Lower leg skin (tissue), 4 donors: ENCODE data around the gene TIMM10B. TPM values are rescaled to one million over a fixed set of nuclear protein-coding genes. Genes with fewer than 3 reads are reported as not detected.

ENCODE experiments used
- DNase-seq, 2 donors: peaks; one replicate each; pipeline ENCODE4 v3.0.0-alpha.2; 2019; ENCODE audit warnings: low spot score in 2 of 2
- H3K4me3 ChIP-seq: fragments of 200-600 bp; sonication (generic); 2 replicates; pipeline ENCODE4 v1.5.1; 2017; ENCODE audit warnings: mild to moderate bottlenecking, low read depth; ENCODE audit not compliant: poor library complexity, severe bottlenecking
- POLR2A ChIP-seq, 2 donors: fragments of 450-650 bp; IDR thresholded peaks; one replicate each; pipeline ENCODE4 v1.6.1; 2016 to 2017; ENCODE audit warnings: antibody characterized with exemption in 2 of 2, mild to moderate bottlenecking in 1 of 2, moderate library complexity in 1 of 2
- WGBS, 2 donors: methylation state at CpG; one replicate each; pipeline ENCODE4 v1.1.5; 2018; 5-methylcytosine and 5-hydroxymethylcytosine counted together
- intact Hi-C: fragments of 100-400 bp; cut with DNase I; formaldehyde crosslinking; loops from one replicate; pipeline ENCODE4 v1.15.0; 2023; ENCODE audit warnings: low total_unique reads
- total RNA-seq, 4 donors: library from RNA; depleted of rRNA; stranded (reverse); fragments of >200 nt; gene quantifications; one replicate each; pipeline ENCODE4 v1.1.0, GENCODE V29; 2016
- TF ChIP-seq, protein P1 (sequence below), 3 donors: fragments of 450-650 bp; IDR thresholded peaks; one replicate each; pipeline ENCODE4 v1.5.1; 2016; ENCODE audit warnings: antibody characterized with exemption in 3 of 3, mild to moderate bottlenecking in 3 of 3, moderate library complexity in 2 of 3

TIMM10B gene
- total RNA-seq, 4 donors from 2014 or later: 20.1 to 28.0 (median 21.9) TPM

DNA sequence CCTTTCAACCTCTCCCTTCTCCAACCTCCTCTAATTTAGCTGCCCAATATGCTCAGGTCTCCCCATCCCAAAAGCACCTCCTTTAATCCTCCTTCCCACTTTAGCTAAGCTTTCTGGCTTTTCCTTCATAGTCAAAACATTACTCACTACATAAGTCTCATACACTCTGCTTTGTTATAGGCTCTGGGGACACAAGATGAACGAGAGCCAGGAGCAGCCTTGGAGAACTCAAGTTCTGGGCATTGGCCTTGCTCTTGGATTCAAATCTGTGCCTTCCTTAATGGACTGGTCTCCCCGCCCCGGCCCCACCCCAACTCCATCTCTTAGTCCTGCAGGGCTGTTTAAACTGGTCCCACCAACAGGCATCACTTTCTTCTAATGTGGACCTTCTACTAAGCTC is 29.1 kb upstream of the TIMM10B start:
- WGBS, 2 donors: 81 to 84% methylated on average over 3 of the region's 3 CpGs
- TF ChIP-seq, protein P1, sequence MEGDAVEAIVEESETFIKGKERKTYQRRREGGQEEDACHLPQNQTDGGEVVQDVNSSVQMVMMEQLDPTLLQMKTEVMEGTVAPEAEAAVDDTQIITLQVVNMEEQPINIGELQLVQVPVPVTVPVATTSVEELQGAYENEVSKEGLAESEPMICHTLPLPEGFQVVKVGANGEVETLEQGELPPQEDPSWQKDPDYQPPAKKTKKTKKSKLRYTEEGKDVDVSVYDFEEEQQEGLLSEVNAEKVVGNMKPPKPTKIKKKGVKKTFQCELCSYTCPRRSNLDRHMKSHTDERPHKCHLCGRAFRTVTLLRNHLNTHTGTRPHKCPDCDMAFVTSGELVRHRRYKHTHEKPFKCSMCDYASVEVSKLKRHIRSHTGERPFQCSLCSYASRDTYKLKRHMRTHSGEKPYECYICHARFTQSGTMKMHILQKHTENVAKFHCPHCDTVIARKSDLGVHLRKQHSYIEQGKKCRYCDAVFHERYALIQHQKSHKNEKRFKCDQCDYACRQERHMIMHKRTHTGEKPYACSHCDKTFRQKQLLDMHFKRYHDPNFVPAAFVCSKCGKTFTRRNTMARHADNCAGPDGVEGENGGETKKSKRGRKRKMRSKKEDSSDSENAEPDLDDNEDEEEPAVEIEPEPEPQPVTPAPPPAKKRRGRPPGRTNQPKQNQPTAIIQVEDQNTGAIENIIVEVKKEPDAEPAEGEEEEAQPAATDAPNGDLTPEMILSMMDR (IDR thresholded peaks at IDR 0.05): no peak
- no peak for TF ChIP-seq POLR2A (IDR thresholded peaks at IDR 0.05)
- no peak for DNase-seq
- H3K4me3 ChIP-seq: no peak overlapping the region
- intact Hi-C loops: no loop called here

DNA sequence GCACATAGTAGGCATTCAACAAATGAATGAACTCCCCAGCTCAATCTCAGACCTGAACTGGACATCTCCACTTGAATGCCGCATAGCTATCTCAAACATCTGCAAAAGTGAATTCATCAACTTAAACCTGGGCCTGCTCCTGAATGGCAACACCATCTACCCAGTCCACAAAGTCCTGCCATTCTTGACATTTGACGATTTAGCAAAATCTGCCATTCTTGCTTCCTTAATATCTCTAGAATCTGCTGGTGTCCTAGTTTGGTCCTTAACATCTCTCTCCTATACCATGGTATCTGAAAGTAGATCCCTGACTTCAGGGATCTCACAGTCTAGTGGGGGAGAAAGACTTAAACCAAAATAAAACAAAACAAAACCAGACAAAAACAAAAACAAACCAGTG is 28.1 kb upstream of the TIMM10B start:
- 89 to 92% methylated on average over 2 of the region's 2 CpGs for WGBS, 2 donors
- TF ChIP-seq, protein P1 (IDR thresholded peaks at IDR 0.05): no peak
- no peak for TF ChIP-seq POLR2A (IDR thresholded peaks at IDR 0.05)
- no peak for DNase-seq
- H3K4me3 ChIP-seq: no peak overlapping the region
- intact Hi-C loops: no loop called here

DNA sequence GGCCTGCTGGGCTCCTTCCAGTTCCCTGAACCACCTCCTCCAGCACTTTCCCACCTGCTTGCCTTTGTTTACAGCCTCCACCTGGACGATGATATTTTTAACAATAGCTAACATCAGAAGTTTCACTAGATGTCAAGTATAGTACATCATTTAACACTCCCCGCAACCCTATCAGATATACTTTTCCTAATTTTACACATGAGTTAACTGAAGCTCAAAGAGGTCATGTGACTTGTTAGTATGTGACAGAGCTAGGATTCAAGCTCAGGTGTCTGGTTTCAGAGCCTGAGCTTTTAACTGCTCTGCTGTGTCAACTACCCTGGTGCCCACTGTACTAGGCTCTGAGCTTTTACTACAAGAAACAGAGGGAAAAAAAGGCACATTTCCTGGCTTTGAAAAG is 26.2 kb upstream of the TIMM10B start:
- TF ChIP-seq POLR2A (IDR thresholded peaks at IDR 0.05): no peak
- TF ChIP-seq, protein P1 (IDR thresholded peaks at IDR 0.05): no peak
- no peak overlapping the region for H3K4me3 ChIP-seq
- intact Hi-C loops: no loop called here
- no peak for DNase-seq
- WGBS, 2 donors: 84 to 85% methylated on average over 2 of the region's 2 CpGs

DNA sequence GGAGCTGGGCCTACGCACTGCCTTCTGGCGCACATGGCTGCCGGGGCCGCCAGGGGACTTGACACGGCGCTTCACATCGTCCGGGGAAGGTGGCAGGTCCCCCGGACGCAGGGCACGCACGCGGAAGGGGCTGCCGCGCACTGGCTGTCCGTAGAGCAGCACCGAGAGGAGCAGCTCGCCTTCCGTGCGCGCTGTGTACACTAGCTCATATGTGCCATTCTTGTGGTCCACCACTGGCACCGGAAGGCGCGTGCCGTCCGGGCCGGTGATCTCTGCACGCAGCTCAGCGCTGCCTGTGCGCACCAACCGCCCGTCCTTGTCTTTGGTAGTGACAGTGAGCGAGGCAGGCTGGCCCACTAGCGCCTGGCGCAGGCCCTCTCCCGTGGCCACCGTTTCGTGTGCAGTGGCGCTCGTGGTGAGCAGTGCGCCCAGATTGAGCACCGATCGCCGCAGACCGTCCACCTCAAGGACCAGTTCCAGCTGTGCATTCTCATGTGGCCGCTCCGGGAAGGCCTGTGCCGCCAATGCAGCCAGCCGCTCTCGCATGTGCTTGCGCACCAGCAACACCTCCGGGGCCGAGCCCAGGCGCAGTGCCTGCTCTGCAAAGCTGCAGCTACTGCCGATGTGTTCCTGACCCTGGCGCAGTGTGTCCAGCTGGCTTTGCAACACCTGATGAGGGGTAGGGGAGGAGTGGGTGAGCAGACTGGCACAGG is 24.8 kb upstream of the TIMM10B start:
- H3K4me3 ChIP-seq: no peak overlapping the region
- 95% methylated on average over 43 to 54 of the region's 56 CpGs for WGBS, 2 donors
- DNase-seq: no peak
- intact Hi-C loops: no loop called here
- TF ChIP-seq POLR2A (IDR thresholded peaks at IDR 0.05): no peak
- TF ChIP-seq, protein P1 (IDR thresholded peaks at IDR 0.05): no peak

DNA sequence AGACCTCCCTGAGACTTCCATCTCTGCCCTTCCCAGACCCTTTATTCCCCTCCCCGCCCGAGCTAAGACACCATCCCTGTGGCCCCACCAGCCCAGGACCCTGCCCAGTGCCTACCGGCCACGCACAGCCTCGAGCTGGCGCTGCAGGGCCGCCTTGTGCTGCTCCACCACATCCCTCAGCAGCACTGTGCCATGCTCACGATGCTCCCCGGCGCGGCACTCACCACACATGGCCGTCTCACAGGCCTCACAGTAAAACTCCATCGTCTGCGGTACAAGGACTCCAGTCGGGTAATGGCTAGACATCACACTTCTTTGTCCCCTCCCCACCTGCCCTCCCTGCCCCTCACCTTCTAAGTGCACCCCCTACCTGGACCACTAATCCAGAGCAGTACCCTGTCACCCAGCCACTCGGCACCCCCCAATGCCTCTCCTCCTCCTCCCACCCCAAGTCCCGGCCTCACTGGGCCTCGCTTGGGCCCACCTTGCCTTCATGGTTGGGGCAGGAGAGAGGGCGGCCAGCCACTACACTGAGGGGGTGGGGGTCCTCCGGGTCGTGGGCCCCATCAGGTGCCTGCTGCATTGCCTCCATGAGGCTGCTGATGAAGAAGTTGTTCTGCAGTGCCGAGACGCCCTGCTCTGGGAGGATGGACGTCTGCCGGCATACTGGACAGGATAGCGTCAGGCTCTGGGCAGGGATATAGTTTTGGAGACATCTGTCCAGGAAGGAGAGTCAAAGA is 23.6 kb upstream of the TIMM10B start:
- no peak overlapping the region for H3K4me3 ChIP-seq
- intact Hi-C loops: no loop called here
- no peak for TF ChIP-seq POLR2A (IDR thresholded peaks at IDR 0.05)
- TF ChIP-seq, protein P1 (IDR thresholded peaks at IDR 0.05): no peak
- WGBS, 2 donors: 94 to 95% methylated on average over 23 to 26 of the region's 26 CpGs
- DNase-seq: no peak
